ENCODE measurements around the gene PIK3R4.

GRCh38 chr3:130729154-130729553 lies 17.5 kb downstream of the PIK3R4 start:
- TF ChIP-seq CTCF (IDR thresholded peaks at IDR 0.05) (no peak), POLR2A (IDR thresholded peaks at IDR 0.05) (no peak)

Measured in lower leg skin (tissue), 3 donors.